Duodenal mucosa (tissue), 2 donors: ENCODE data around the gene ACAN.
"Not testable (repeated sequence)": the region's sequence is repeated elsewhere in the genome, so short reads cannot be mapped to it uniquely, and the experiment has no call there.

Experiments used
- H3K27ac ChIP-seq: one replicate; pipeline ENCODE4 v1.7.0; 2013; ENCODE audit warnings: low read depth, low read length
- H3K27me3 ChIP-seq, 2 donors: one replicate each; pipeline ENCODE4 v1.7.0; 2013; ENCODE audit warnings: low read length in 2 of 2, control low read depth in 1 of 2; ENCODE audit not compliant: insufficient read depth in 2 of 2, control insufficient read depth in 1 of 2
- H3K36me3 ChIP-seq, 2 donors: one replicate each; pipeline ENCODE4 v1.7.0; 2013; ENCODE audit warnings: low read length in 2 of 2, control low read depth in 1 of 2; ENCODE audit not compliant: insufficient read depth in 2 of 2, control insufficient read depth in 1 of 2
- H3K4me1 ChIP-seq, 2 donors: one replicate each; pipeline ENCODE4 v1.7.0; 2013; ENCODE audit warnings: low read length in 2 of 2, control low read depth in 1 of 2; ENCODE audit not compliant: insufficient read depth in 2 of 2, control insufficient read depth in 1 of 2
- H3K4me3 ChIP-seq, 2 donors: one replicate each; pipeline ENCODE4 v1.7.0; 2013; ENCODE audit warnings: low read length in 2 of 2, low read depth in 1 of 2
- H3K9ac ChIP-seq, 2 donors: one replicate each; pipeline ENCODE4 v1.7.0; 2013; ENCODE audit warnings: low read length in 2 of 2, low read depth in 1 of 2
- H3K9me3 ChIP-seq, 2 donors: one replicate each; pipeline ENCODE4 v1.7.0; 2013; ENCODE audit warnings: low read length in 2 of 2, control low read depth in 1 of 2; ENCODE audit not compliant: control insufficient read depth in 1 of 2

Gene ACAN

DNA sequence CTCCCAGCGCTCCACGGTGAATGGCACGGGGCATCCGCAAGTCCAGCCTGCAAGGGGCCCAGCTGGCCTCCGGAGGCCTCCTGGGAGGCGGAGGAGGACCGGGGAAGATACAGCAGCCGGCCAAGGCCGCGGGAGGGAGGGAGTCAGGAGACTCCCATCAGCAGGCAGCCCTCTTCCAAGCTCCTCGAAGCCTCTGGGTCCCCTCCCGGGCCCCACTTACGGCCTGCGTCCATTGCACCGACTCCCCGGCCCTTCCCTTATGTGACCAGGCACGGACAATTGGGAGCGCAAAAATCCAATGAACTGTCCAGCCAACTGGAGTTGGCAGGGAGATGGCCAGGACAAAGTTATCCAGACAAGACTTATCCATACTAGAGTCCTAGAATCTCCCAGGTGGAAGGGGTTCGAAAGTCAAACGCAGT is 109.3 kb downstream of the ACAN start:
- Histone ChIP-seq H3K27ac (no peak overlapping the region), H3K27me3 (no peaks in the 10 kb centered on the region), H3K4me1 (peaks cover 0 to 5% of the 10 kb centered on the region in 2 donors), H3K36me3 (no peaks in the 10 kb centered on the region), H3K4me3 (peak overlapping the region; percentile 71 to 73), H3K9me3 (no peaks in the 10 kb centered on the region), H3K9ac (peak overlapping the region; percentile 38 to 43)

DNA sequence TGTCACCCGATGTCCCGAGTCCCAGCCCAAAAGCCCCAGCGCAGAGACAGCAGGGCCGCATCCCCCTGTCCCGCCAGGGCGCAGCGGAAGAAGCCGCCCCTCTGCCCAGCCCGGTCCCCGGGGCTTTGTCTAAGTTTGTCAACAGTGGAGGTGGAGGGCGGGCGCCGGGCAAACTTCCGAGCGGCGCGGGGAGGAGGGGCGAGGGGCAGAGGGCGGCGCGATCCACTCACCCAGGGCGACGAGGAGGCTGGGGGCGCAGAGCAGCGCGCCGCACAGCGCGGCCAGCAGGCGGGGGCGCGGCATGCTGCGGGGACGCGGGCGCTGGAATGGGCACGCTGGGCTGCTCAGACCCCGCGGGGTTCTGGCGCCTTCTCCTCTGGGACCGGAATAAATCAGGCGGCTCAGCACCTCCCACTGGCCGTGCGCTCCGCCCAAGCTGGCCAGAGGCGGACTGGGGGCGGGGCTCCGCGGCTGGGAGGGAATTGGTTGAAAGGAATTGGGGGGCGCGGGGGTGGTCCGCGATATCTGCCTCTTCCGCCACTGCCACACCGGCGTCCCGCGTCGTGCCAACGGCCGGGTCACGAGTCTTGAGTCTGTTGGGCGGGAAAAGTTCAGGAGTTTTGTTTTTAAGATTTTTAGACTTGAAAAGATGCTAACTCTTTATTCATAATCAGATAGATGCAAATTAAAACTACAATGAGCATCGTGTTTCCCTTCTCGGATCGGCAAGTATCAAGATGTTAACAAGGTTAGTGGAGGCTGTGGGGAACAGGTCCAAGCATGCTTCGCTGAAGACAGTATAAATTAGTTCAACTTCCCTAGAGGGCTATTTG is 110.0 kb downstream of the ACAN start, which contains the start of gene MFGE8:
TSS of gene MFGE8 (minus strand) at position 363 of the 833 bp plus-strand sequence. CDS start at position 303, 60 bp downstream.
- no peaks in the 10 kb centered on the region for H3K9me3 ChIP-seq
- peak within 1 kb of the TSS; percentile 71 to 73 for H3K4me3 ChIP-seq
- H3K4me1 ChIP-seq = peaks cover 0 to 5% of the 10 kb centered on the region in 2 donors
- no peaks in the 10 kb centered on the region for H3K36me3 ChIP-seq
- peak within 1 kb of the TSS; percentile 38 to 43 for H3K9ac ChIP-seq
- H3K27me3 ChIP-seq = no peaks in the 10 kb centered on the region
- H3K27ac ChIP-seq = no peak within 1 kb of the TSS

DNA sequence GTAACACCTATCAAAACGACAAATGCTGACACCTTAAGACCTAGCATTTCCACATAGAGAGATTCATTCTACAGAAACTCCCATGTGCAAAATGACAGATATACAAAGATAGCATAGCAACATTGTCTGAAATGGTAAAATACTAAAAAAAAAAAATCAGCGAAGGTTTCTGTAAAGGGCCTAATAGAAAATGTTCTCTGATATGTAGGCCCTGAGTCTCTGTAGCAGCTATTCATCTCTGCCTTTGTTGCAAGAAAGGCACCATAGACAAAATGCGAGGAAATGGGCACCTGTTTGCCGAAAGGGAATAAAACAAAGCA is 110.6 kb downstream of the ACAN start:
- Histone ChIP-seq H3K9ac (no peak overlapping the region), H3K27me3 (no peaks in the 10 kb centered on the region), H3K9me3 (no peaks in the 10 kb centered on the region), H3K4me1 (peaks cover 0 to 5% of the 10 kb centered on the region in 2 donors), H3K27ac (no peak overlapping the region), H3K4me3 (peak overlapping the region; percentile 71 to 73), H3K36me3 (no peaks in the 10 kb centered on the region)

DNA sequence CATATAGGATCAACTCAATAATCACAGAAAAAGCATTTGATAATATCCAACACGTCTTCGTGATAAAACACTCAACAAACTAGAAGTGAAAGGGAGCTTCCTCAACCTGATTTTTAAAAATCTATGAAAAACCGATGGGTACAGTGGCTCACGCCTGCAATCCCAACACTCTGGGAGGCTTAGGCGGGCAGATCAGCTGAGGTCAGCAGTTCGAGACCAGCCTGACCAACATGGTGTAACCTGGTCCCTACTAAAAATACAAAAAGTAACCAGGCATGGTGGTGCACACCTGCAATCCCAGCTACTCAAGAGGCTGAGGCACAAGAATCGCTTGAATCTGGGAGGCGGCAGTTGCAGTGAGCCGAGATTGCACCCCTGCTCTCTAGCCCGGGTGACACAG is 112.1 kb downstream of the ACAN start:
- Histone ChIP-seq H3K4me3 (no peak overlapping the region), H3K36me3 (no peaks in the 10 kb centered on the region), H3K27me3 (no peaks in the 10 kb centered on the region), H3K4me1 (peaks cover 0 to 5% of the 10 kb centered on the region in 2 donors), H3K9ac (no peak overlapping the region), H3K9me3 (no peaks in the 10 kb centered on the region), H3K27ac (no peak overlapping the region)

DNA sequence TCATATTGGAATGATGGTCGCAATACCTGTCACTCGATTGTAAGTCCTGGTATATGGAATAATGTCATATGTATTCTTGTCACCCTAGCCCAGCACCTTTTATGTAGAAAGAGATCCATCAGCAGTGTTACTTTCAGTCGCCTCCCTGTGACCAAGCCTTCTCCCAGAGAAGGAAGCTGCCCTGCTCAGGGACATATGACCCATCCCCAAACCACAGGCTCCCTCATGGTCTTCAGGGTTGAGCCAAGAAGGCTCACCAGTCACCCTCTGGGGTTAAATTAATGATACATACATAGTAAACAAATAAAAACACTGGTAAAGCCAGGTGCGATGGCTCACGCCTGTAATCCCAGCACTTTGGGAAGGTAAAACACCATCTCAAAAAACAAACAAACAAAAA is 114.5 kb downstream of the ACAN start:
- Histone ChIP-seq H3K4me1 (peaks cover 0 to 2% of the 10 kb centered on the region in 2 donors), H3K9ac (no peak overlapping the region), H3K27ac (no peak overlapping the region), H3K36me3 (no peaks in the 10 kb centered on the region), H3K9me3 (no peaks in the 10 kb centered on the region), H3K27me3 (no peaks in the 10 kb centered on the region), H3K4me3 (no peak overlapping the region)

DNA sequence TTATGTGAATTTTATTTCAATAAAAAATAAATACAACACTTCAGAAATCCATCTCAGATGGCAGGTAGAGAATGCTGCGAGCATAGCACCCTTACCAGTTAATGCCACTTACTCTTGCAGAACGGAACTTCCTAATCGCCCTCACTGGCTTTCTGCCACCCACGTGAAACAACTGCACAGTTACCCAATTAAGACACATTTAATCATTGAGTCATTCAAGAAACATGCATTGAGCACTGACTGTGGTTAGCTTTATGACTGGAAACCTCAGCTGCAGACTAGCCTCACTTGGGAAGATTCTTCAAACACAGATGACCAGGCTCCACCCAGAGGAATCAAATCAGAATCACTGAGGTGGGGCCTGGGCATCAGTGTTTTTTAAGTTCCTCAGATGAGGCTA is 115.5 kb downstream of the ACAN start:
- H3K9me3 ChIP-seq = no peaks in the 10 kb centered on the region
- H3K4me3 ChIP-seq = no peak overlapping the region
- no peaks in the 10 kb centered on the region for H3K27me3 ChIP-seq
- no peaks in the 10 kb centered on the region for H3K4me1 ChIP-seq
- no peak overlapping the region for H3K9ac ChIP-seq
- H3K36me3 ChIP-seq = no peaks in the 10 kb centered on the region
- H3K27ac ChIP-seq = no peak overlapping the region

DNA sequence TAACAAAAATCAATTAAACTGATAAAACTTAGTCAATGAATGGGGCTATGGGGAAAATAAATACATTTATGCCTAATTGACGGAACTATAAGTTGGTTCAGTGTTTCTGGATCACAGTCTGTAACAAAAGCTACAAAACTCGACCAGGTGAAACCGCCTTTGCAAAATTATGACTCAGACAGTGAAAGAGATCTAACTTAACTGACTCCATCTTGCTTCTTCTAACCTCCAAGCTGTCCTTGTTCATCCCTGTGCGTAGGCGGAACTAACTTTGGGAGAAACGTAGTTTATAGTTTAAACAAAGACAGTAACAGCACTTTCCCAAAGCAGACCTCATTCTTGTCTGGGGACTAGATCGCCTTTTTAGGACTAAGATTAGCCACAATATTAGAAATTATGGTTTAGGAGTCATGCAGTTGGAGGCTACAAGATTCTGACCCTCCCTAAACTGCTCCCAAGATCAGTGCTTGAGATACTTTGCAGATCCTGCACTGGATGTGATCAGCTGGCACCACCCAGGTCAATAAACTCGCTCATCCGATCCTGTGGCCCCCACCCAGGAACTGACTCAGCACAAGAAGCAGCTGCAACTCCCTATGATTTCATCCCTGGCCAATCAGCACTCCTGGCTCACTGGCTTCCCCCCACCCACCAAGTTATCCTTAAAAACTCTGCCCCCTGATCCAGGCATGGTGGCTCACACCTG is 117.1 kb downstream of the ACAN start:
- Histone ChIP-seq H3K27me3 (no peaks in the 10 kb centered on the region), H3K4me1 (no peaks in the 10 kb centered on the region), H3K9ac (no peak overlapping the region), H3K36me3 (no peaks in the 10 kb centered on the region), H3K27ac (no peak overlapping the region), H3K9me3 (no peaks in the 10 kb centered on the region), H3K4me3 (no peak overlapping the region)

DNA sequence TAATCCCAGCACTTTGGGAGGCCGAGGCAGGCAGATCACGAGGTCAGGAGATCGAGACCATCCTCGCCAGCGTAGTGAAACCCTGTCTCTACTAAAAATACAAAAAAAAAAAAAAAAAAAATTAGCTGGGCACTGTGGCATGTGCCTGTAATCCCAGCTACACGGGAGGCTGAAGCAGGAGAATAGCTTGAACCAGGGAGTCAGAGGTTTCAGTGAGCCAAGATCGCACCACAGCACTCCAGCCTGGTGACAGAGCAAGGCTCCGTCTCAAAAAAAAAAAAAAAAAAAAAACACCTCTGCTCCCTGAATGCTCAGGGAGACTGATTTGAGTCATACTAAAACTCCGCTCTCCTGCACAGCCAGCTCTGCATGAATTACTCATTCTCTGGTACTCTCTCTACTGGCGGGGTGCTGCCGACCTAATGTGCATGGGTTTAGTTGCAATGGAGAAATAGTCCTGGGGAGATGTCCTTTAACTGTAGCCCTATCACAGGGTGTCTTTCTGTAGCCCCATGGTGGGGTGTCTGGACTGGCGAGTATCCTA is 117.7 kb downstream of the ACAN start:
- not testable (repeated sequence) for H3K9me3 ChIP-seq, H3K27ac ChIP-seq, H3K27me3 ChIP-seq, H3K36me3 ChIP-seq, H3K9ac ChIP-seq, H3K4me3 ChIP-seq, H3K4me1 ChIP-seq
